NCI-H345 treated with DMSO at 0.1 percent for 48 hours (cell line): ENCODE data around the gene SLC25A27.

ENCODE experiments used
- DNase-seq: peaks from one replicate; lab custom pipeline; 2025; ENCODE audit not compliant: unreplicated experiment; lab: John Stamatoyannopoulos, UW

Gene SLC25A27

GRCh38 chr6:46706464-46706863, 53.7 kb downstream of the SLC25A27 start:
- no peak for DNase-seq

- DNase-seq = no peak
Observed at GRCh38 chr6:46711491-46711890, 58.7 kb downstream of the SLC25A27 start.

GRCh38 chr6:46715141-46715540, 62.4 kb downstream of the SLC25A27 start:
- DNase-seq = no peak

- DNase-seq = no peak
Observed at GRCh38 chr6:46719099-46719498, 66.3 kb downstream of the SLC25A27 start.

GRCh38 chr6:46720401-46720800, 67.6 kb downstream of the SLC25A27 start:
- no peak for DNase-seq
